OCI-LY7 (cell line): Measurements from ENCODE around the gene CCDC78. TPM values are rescaled to one million over a fixed set of nuclear protein-coding genes. Genes with fewer than 3 reads are reported as not detected.

Source experiments
- BruUV-seq: library from RNA; stranded (reverse); fragments of 400-500 nt; replicated peaks from 2 replicates; lab custom pipeline; 2021; lab: Mats Ljungman, UMichigan
- CTCF ChIA-PET: fragments of 300-600 bp; sonication (Branson Sonifier 250); formaldehyde crosslinking; loops from one replicate; lab custom pipeline; 2022; ENCODE audit warnings: antibody characterized with exemption; ENCODE audit not compliant: unreplicated experiment; lab: Charles Lee
- POLR2A ChIA-PET: fragments of 300-600 bp; sonication (Branson Sonifier 250); formaldehyde crosslinking; loops from one replicate; lab custom pipeline; 2022; ENCODE audit warnings: antibody characterized with exemption; lab: Charles Lee
- DNase-seq: peaks from one replicate; pipeline ENCODE4 v3.0.0-alpha.2; 2015; ENCODE audit warnings: low spot score
- H2AFZ ChIP-seq: fragments of 200-600 bp; sonication (generic), shearing (Covaris generic); 2 replicates; pipeline ENCODE4 v1.6.1; 2014; ENCODE audit warnings: mild to moderate bottlenecking, antibody characterized with exemption, low read length, moderate library complexity
- H3K27ac ChIP-seq: fragments of 200-600 bp; sonication (generic); 2 replicates; pipeline ENCODE4 v1.5.1; 2014; ENCODE audit warnings: mixed run types, low read depth, mild to moderate bottlenecking, moderate library complexity, low read length, inconsistent platforms; ENCODE audit not compliant: poor library complexity, severe bottlenecking
- H3K36me3 ChIP-seq: fragments of 200-600 bp; sonication (generic); 2 replicates; pipeline ENCODE4 v1.6.1; 2014; ENCODE audit warnings: mild to moderate bottlenecking, antibody characterized with exemption, low read length, moderate library complexity, mixed read lengths; ENCODE audit not compliant: insufficient read depth
- H3K4me1 ChIP-seq: fragments of 200-600 bp; sonication (generic); 2 replicates; pipeline ENCODE4 v1.5.1; 2014; ENCODE audit warnings: mild to moderate bottlenecking, low read length; ENCODE audit not compliant: insufficient read depth, poor library complexity, severe bottlenecking
- H3K4me2 ChIP-seq: fragments of 200-600 bp; sonication (generic); 2 replicates; pipeline ENCODE4 v1.6.1; 2014; ENCODE audit warnings: mild to moderate bottlenecking, low read length
- H3K4me3 ChIP-seq: fragments of 200-600 bp; sonication (generic); 2 replicates; pipeline ENCODE4 v1.5.1; 2014; ENCODE audit warnings: mild to moderate bottlenecking, low read depth, low read length; ENCODE audit not compliant: poor library complexity, severe bottlenecking
- H3K79me2 ChIP-seq: fragments of 200-600 bp; sonication (generic); 2 replicates; pipeline ENCODE4 v1.6.1; 2016; ENCODE audit warnings: low read depth, mild to moderate bottlenecking, low read length, moderate library complexity, mixed read lengths; ENCODE audit not compliant: insufficient read depth
- H3K9me2 ChIP-seq: fragments of 200-600 bp; sonication (generic); 2 replicates; pipeline ENCODE4 v1.6.1; 2016; ENCODE audit warnings: mild to moderate bottlenecking, low read length, mixed read lengths; ENCODE audit not compliant: insufficient read depth
- H3K9me3 ChIP-seq: fragments of 200-600 bp; sonication (generic); 2 replicates; pipeline ENCODE4 v1.6.1; 2014; ENCODE audit warnings: mild to moderate bottlenecking, mixed run types, low read length, mixed read lengths
- H4K20me1 ChIP-seq: fragments of 200-600 bp; sonication (generic); 2 replicates; pipeline ENCODE4 v1.6.1; 2014; ENCODE audit warnings: mild to moderate bottlenecking, antibody characterized with exemption, low read length, moderate library complexity, mixed read lengths; ENCODE audit not compliant: insufficient read depth
- EZH2phosphoT487 ChIP-seq: fragments of 200-600 bp; sonication (generic); IDR thresholded peaks from 2 replicates; pipeline ENCODE4 v1.6.1; 2018; ENCODE audit warnings: low read depth, borderline replicate concordance, mild to moderate bottlenecking, mixed run types, antibody characterized with exemption, low read length, moderate library complexity, mixed read lengths
- intact Hi-C: fragments of 100-400 bp; cut with micrococcal nuclease; formaldehyde crosslinking; loops from one replicate; pipeline ENCODE4 v1.10.0; 2022; ENCODE audit not compliant: unreplicated experiment
- total RNA-seq, 2 experiments: library from RNA; depleted of rRNA in 1 of 2; stranded (reverse); fragments of >200 nt in 1 of 2; shearing (Covaris generic) in 1 of 2; gene quantifications; 2 replicates each; pipeline ENCODE4 v1.2.3, GENCODE V29; 2014 to 2022
- TF ChIP-seq, protein P1 (sequence below): fragments of 200-600 bp; sonication (generic); conservative IDR thresholded peaks from 2 replicates; pipeline ENCODE4 v1.5.1; 2014; ENCODE audit warnings: mild to moderate bottlenecking, antibody characterized with exemption, low read length, moderate library complexity, mixed read lengths

CCDC78 gene
- total RNA-seq, 2 experiments from 2014 or later = 25.8 to 57.9 TPM

DNA sequence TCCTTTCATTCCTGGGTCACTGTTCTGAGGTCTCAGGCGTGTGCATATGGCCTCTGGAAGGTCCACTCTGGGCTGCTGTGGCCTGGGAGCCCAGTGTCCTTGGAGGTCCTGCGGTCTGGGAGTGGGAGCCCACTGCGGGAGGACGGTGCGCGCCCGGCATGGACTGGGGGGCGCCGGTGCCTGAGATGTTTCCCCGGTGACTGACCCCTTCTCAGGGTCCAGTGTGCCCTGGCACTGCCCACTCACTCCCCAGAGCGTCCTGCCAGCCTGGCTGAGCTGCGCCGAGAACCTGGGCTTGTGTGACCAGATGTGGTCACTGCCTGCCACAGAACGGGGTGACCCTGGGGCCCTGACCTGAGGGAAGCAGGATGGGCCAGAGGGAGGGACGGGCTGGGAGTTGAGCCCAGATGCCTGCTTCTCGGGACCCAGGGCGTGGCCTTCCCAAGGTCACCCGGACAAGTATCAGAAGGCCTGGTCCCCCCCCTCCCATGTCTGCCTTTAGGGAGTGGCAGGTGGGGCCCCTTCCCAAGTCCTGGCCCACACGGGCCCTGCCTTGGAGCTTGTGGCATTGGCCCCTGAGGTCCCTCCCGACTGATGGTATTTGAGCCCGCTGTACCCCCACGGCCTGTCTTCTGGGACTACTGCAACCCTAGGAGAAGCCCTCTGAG is 51.9 kb downstream of the CCDC78 start:
- no peak for DNase-seq
- no peaks in the 10 kb centered on the region for H3K79me2 ChIP-seq
- H3K4me2 ChIP-seq = no peak overlapping the region
- ChIA-PET CTCF (no interaction called here), POLR2A (no interaction called here)
- no TSS peak for BruUV-seq
- H3K4me3 ChIP-seq = no peak overlapping the region
- no peaks in the 10 kb centered on the region for H3K9me2 ChIP-seq
- H2AFZ ChIP-seq = no peak overlapping the region
- H3K36me3 ChIP-seq = peaks cover 45% of the 10 kb centered on the region
- intact Hi-C loops = no loop called here
- TF ChIP-seq, protein P1, sequence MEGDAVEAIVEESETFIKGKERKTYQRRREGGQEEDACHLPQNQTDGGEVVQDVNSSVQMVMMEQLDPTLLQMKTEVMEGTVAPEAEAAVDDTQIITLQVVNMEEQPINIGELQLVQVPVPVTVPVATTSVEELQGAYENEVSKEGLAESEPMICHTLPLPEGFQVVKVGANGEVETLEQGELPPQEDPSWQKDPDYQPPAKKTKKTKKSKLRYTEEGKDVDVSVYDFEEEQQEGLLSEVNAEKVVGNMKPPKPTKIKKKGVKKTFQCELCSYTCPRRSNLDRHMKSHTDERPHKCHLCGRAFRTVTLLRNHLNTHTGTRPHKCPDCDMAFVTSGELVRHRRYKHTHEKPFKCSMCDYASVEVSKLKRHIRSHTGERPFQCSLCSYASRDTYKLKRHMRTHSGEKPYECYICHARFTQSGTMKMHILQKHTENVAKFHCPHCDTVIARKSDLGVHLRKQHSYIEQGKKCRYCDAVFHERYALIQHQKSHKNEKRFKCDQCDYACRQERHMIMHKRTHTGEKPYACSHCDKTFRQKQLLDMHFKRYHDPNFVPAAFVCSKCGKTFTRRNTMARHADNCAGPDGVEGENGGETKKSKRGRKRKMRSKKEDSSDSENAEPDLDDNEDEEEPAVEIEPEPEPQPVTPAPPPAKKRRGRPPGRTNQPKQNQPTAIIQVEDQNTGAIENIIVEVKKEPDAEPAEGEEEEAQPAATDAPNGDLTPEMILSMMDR = no peak
- TF ChIP-seq EZH2phosphoT487 = no peak
- H4K20me1 ChIP-seq = no peaks in the 10 kb centered on the region; the same call in 1 of the 2 replicates
- H3K27ac ChIP-seq = no peak overlapping the region
- H3K4me1 ChIP-seq = peaks cover 13% of the 10 kb centered on the region
- no peaks in the 10 kb centered on the region for H3K9me3 ChIP-seq

DNA sequence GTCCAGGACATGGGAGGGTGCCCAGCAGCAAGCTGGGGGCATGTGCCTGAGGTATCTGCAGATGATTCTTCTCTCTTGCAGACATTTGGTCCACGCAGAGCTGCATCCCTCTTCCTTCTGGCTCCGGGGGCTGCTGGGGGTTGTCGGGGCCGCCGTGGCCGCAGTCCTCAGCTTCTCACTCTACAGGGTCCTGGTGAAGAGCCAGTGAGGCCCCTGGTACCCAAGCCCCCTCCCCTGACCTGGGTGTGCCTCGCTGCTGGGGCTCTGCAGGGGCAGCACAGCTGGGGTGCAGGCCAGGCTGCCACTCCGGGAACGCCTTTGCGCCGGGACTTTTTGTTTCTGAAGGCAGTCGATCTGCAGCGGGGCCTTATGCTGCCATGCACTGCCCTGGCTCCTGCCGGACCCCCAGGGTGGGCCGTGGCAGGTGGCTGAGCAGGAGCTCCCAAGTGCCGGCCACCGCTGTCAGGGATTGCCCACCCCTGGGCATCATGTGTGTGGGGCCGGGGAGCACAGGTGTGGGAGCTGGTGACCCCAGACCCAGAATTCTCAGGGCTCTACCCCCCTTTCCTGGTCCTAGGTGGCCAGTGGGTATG is 52.7 kb downstream of the CCDC78 start:
- no peak for TF ChIP-seq EZH2phosphoT487
- TF ChIP-seq, protein P1 = no peak
- CTCF ChIA-PET = no interaction called here
- no peak overlapping the region for H2AFZ ChIP-seq
- peaks cover 14% of the 10 kb centered on the region for H3K4me1 ChIP-seq
- H3K36me3 ChIP-seq = peaks cover 45% of the 10 kb centered on the region
- TSS peak; percentile 83 for BruUV-seq
- no peaks in the 10 kb centered on the region for H3K9me3 ChIP-seq
- no peak overlapping the region for H3K4me3 ChIP-seq
- no peaks in the 10 kb centered on the region; the same call in 1 of the 2 replicates for H4K20me1 ChIP-seq
- POLR2A ChIA-PET = no interaction called here
- H3K9me2 ChIP-seq = no peaks in the 10 kb centered on the region
- intact Hi-C loops = no loop called here
- H3K4me2 ChIP-seq = no peak overlapping the region
- peaks cover 7% of the 10 kb centered on the region; the same call in 1 of the 2 replicates for H3K79me2 ChIP-seq
- no peak for DNase-seq
- H3K27ac ChIP-seq = no peak overlapping the region

DNA sequence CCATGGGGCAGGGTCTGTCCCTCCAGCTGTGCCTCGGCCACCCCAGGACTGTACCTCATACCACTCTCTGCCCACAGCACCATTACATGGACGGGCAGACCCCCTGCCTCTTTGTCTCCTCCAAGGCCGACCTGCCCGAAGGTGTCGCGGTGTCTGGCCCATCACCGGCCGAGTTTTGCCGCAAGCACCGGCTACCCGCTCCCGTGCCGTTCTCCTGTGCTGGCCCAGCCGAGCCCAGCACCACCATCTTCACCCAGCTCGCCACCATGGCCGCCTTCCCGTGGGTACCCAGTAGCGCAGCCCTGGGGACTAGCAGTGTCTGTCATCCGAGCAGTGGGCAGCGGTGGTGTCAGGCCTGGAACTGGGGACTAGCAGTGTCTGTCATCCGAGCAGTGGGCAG is 53.4 kb downstream of the CCDC78 start:
- no peaks in the 10 kb centered on the region for H3K9me3 ChIP-seq
- TF ChIP-seq, protein P1 = no peak
- TF ChIP-seq EZH2phosphoT487 = no peak
- DNase-seq = no peak
- no peaks in the 10 kb centered on the region for H3K9me2 ChIP-seq
- H3K4me2 ChIP-seq = no peak overlapping the region
- no peak overlapping the region for H3K27ac ChIP-seq
- peaks cover 45% of the 10 kb centered on the region for H3K36me3 ChIP-seq
- H3K4me3 ChIP-seq = no peak overlapping the region
- BruUV-seq = no TSS peak
- POLR2A ChIA-PET = no interaction called here
- H3K79me2 ChIP-seq = peaks cover 12% of the 10 kb centered on the region; the same call in 1 of the 2 replicates
- H2AFZ ChIP-seq = no peak overlapping the region
- H4K20me1 ChIP-seq = no peaks in the 10 kb centered on the region
- CTCF ChIA-PET = no interaction called here
- intact Hi-C loops = no loop called here
- H3K4me1 ChIP-seq = peaks cover 14% of the 10 kb centered on the region
